SK-N-SH (cell line): ENCODE results near the gene ACTL7A. TPM values are rescaled to one million over a fixed set of nuclear protein-coding genes. Genes with fewer than 3 reads are reported as not detected.
A peak's percentile ranks its signal among the peaks of the same experiment; 100 is the strongest.

Experiments used
- CTCF ChIA-PET: fragments of 300-600, 350-600 bp; formaldehyde crosslinking; extraction: SDS; loops from one replicate; lab custom pipeline; 2021; lab: Yijun Ruan, JAX
- POLR2A ChIA-PET: fragments of 350-600 bp; sonication (Branson Sonifier 250); formaldehyde crosslinking; extraction: SDS; loops from one replicate; lab custom pipeline; 2020; ENCODE audit warnings: antibody characterized with exemption, inconsistent platforms; lab: Yijun Ruan, JAX
- DNase-seq: peaks from one replicate; pipeline ENCODE4 v3.0.0; 2012
- H2AFZ ChIP-seq: fragments of 200-600 bp; sonication (generic); 2 replicates; pipeline ENCODE4 v1.8.1; 2016; ENCODE audit warnings: antibody characterized with exemption, mild to moderate bottlenecking, low read depth
- H3F3A ChIP-seq: fragments of 200-600 bp; sonication (generic); replicated peaks from 2 replicates; pipeline ENCODE3; 2016; ENCODE audit warnings: antibody characterized with exemption, mild to moderate bottlenecking; ENCODE audit not compliant: insufficient read depth
- H3K27ac ChIP-seq, 2 experiments: fragments of 200-500 bp in 1 of 2; fragments of 200-600 bp in 1 of 2; sonication (Bioruptor generic) in 1 of 2; sonication (generic), shearing (Covaris generic) in 1 of 2; 2 replicates each; pipeline versions ENCODE4 v1.5.1 to v1.6.1; 2014 to 2016; ENCODE audit warnings: low read depth in 2 of 2, inconsistent platforms in 1 of 2, low read length in 1 of 2, mild to moderate bottlenecking in 1 of 2, mixed read lengths in 1 of 2
- H3K27me3 ChIP-seq: fragments of 200-600 bp; sonication (generic), shearing (Covaris generic); 2 replicates; pipeline ENCODE4 v1.6.1; 2016; ENCODE audit warnings: mixed run types; ENCODE audit not compliant: insufficient read depth
- H3K36me3 ChIP-seq, 2 experiments: fragments of 200-500 bp in 1 of 2; fragments of 200-600 bp in 1 of 2; sonication (Bioruptor generic) in 1 of 2; sonication (generic) in 1 of 2; replicated peaks in 1 of 2; 2 replicates each; pipeline versions ENCODE3 to v1.5.1; 2014 to 2016; ENCODE audit warnings: low read length in 1 of 2, mild to moderate bottlenecking in 1 of 2; ENCODE audit not compliant: insufficient read depth in 2 of 2, control insufficient read depth in 1 of 2
- H3K4me1 ChIP-seq, 2 experiments: fragments of 200-500 bp in 1 of 2; fragments of 200-600 bp in 1 of 2; sonication (Bioruptor generic) in 1 of 2; sonication (generic), shearing (Covaris generic) in 1 of 2; 2 replicates each; pipeline versions ENCODE4 v1.5.1 to v1.6.1; 2014 to 2016; ENCODE audit warnings: low read depth in 1 of 2, low read length in 1 of 2, mixed run types in 1 of 2; ENCODE audit not compliant: insufficient read depth in 2 of 2, control insufficient read depth in 1 of 2
- H3K4me2 ChIP-seq: fragments of 200-600 bp; sonication (generic), shearing (Covaris generic); 2 replicates; pipeline ENCODE4 v1.6.1; 2017; ENCODE audit warnings: mixed run types
- H3K4me3 ChIP-seq, 2 experiments: fragments of 200-500 bp in 1 of 2; fragments of 200-600 bp in 1 of 2; sonication (Bioruptor generic) in 1 of 2; sonication (generic), shearing (Covaris generic) in 1 of 2; 2 replicates each; pipeline versions ENCODE4 v1.5.1 to v1.8.1; 2014 to 2016; ENCODE audit warnings: low read depth in 2 of 2, inconsistent platforms in 1 of 2, low read length in 1 of 2, mild to moderate bottlenecking in 1 of 2, mixed read lengths in 1 of 2, moderate library complexity in 1 of 2
- H3K79me2 ChIP-seq: fragments of 200-600 bp; sonication (generic); 2 replicates; pipeline ENCODE4 v1.8.1; 2017; ENCODE audit warnings: mild to moderate bottlenecking; ENCODE audit not compliant: insufficient read depth
- H3K9ac ChIP-seq: fragments of 200-600 bp; sonication (generic); 2 replicates; pipeline ENCODE4 v1.6.1; 2017; ENCODE audit warnings: mixed run types
- H3K9me2 ChIP-seq: fragments of 200-600 bp; sonication (generic); 2 replicates; pipeline ENCODE4 v1.6.1; 2017; ENCODE audit warnings: mixed run types
- H3K9me3 ChIP-seq: fragments of 200-600 bp; sonication (generic); 2 replicates; pipeline ENCODE4 v1.6.1; 2017; ENCODE audit warnings: mixed run types, mild to moderate bottlenecking, moderate library complexity
- H4K20me1 ChIP-seq: fragments of 200-600 bp; sonication (generic); 2 replicates; pipeline ENCODE4 v1.6.1; 2017; ENCODE audit warnings: mild to moderate bottlenecking, mixed run types; ENCODE audit not compliant: insufficient read depth
- ELF1 ChIP-seq: IDR thresholded peaks from 2 replicates; pipeline ENCODE4 v1.4.0; 2012
- FOXJ3 ChIP-seq: sonication (generic); formaldehyde crosslinking; IDR thresholded peaks from 2 replicates; pipeline ENCODE4 v1.5.1; 2020; ENCODE audit warnings: mild to moderate bottlenecking, missing genetic modification reagents
- FOXM1 ChIP-seq: IDR thresholded peaks from 2 replicates; pipeline ENCODE4 v1.4.0; 2012; ENCODE audit warnings: low read depth, mild to moderate bottlenecking
- GABPA ChIP-seq: IDR thresholded peaks from 2 replicates; pipeline ENCODE4 v1.4.0; 2012; ENCODE audit warnings: low read depth, mild to moderate bottlenecking
- GATA2 ChIP-seq: sonication (generic); formaldehyde crosslinking; IDR thresholded peaks from 2 replicates; pipeline ENCODE4 v1.5.0; 2020; ENCODE audit warnings: mild to moderate bottlenecking, missing genetic modification reagents
- MEF2A ChIP-seq: IDR thresholded peaks from 2 replicates; pipeline ENCODE4 v1.4.0; 2012; ENCODE audit warnings: low read depth, borderline replicate concordance
- NFIC ChIP-seq: IDR thresholded peaks from 2 replicates; pipeline ENCODE4 v1.4.0; 2012; ENCODE audit warnings: borderline replicate concordance
- NRF1 ChIP-seq: IDR thresholded peaks from 2 replicates; pipeline ENCODE4 v1.6.1; 2012; ENCODE audit warnings: low read depth, mild to moderate bottlenecking, low read length
- POLR2AphosphoS5 ChIP-seq: IDR thresholded peaks from 2 replicates; pipeline ENCODE4 v1.6.1; 2012; ENCODE audit warnings: low read depth, low read length
- SIN3A ChIP-seq: IDR thresholded peaks from 2 replicates; pipeline ENCODE4 v1.6.1; 2012; ENCODE audit warnings: low read depth, mild to moderate bottlenecking, low read length, moderate library complexity, borderline replicate concordance
- SMC3 ChIP-seq: IDR thresholded peaks from 2 replicates; pipeline ENCODE4 v1.6.1; 2012; ENCODE audit warnings: low read depth, low read length, improper control_type of control experiment
- TCF12 ChIP-seq: IDR thresholded peaks from 2 replicates; pipeline ENCODE4 v1.4.0; 2012
- WGBS: methylation state at CpG from one replicate; pipeline ENCODE4 v1.1.6; 2017; ENCODE audit warnings: low lambda C conversion rate; 5-methylcytosine and 5-hydroxymethylcytosine counted together
- polyA plus RNA-seq, 3 experiments: library from polyadenylated mRNA; depleted of rRNA; stranded (reverse); fragments of >200 nt; gene quantifications; 2 replicates each; pipeline ENCODE4 v1.2.3, GENCODE V29; 2012
- TF ChIP-seq, protein P1 (sequence below): IDR thresholded peaks from 2 replicates; pipeline ENCODE4 v1.6.1; 2012; ENCODE audit warnings: mild to moderate bottlenecking, low read depth, low read length, moderate library complexity
- TF ChIP-seq, protein P2 (sequence below): fragments of 150-350 bp; IDR thresholded peaks from 2 replicates; pipeline ENCODE4 v1.6.1; 2016; ENCODE audit warnings: mild to moderate bottlenecking, low read depth, low read length
- TF ChIP-seq, protein P3 (sequence below): IDR thresholded peaks from 2 replicates; pipeline ENCODE4 v1.4.0; 2012; ENCODE audit warnings: low read depth, borderline replicate concordance
- TF ChIP-seq, protein P4 (sequence below): IDR thresholded peaks from 2 replicates; pipeline ENCODE4 v1.4.0; 2012; ENCODE audit warnings: low read depth

ACTL7A gene
- polyA plus RNA-seq, 1 of the 3 experiments (the other 2 are of a cell fraction) = not detected

- TF ChIP-seq, protein P1, sequence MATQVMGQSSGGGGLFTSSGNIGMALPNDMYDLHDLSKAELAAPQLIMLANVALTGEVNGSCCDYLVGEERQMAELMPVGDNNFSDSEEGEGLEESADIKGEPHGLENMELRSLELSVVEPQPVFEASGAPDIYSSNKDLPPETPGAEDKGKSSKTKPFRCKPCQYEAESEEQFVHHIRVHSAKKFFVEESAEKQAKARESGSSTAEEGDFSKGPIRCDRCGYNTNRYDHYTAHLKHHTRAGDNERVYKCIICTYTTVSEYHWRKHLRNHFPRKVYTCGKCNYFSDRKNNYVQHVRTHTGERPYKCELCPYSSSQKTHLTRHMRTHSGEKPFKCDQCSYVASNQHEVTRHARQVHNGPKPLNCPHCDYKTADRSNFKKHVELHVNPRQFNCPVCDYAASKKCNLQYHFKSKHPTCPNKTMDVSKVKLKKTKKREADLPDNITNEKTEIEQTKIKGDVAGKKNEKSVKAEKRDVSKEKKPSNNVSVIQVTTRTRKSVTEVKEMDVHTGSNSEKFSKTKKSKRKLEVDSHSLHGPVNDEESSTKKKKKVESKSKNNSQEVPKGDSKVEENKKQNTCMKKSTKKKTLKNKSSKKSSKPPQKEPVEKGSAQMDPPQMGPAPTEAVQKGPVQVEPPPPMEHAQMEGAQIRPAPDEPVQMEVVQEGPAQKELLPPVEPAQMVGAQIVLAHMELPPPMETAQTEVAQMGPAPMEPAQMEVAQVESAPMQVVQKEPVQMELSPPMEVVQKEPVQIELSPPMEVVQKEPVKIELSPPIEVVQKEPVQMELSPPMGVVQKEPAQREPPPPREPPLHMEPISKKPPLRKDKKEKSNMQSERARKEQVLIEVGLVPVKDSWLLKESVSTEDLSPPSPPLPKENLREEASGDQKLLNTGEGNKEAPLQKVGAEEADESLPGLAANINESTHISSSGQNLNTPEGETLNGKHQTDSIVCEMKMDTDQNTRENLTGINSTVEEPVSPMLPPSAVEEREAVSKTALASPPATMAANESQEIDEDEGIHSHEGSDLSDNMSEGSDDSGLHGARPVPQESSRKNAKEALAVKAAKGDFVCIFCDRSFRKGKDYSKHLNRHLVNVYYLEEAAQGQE = no peak
- TF ChIP-seq NRF1 = no peak
- TF ChIP-seq POLR2AphosphoS5 = no peak
Observed at GRCh38 chr9:108815156-108815555, 46.9 kb upstream of the ACTL7A start (continued).

- H3F3A ChIP-seq = no peaks in the 10 kb centered on the region
- H2AFZ ChIP-seq = 0 out of 2 replicates have a peak overlapping the region, but pooled peaks have one; percentile 16
- no peak overlapping the region for H3K27ac ChIP-seq
- POLR2A ChIA-PET = no interaction called here
- no peaks in the 10 kb centered on the region for H3K79me2 ChIP-seq
- no peaks in the 10 kb centered on the region for H4K20me1 ChIP-seq
- DNase-seq = no peak
- peaks cover 15% of the 10 kb centered on the region; the same call in 1 of the 2 replicates for H3K27me3 ChIP-seq
- H3K4me1 ChIP-seq = no peaks in the 10 kb centered on the region
- H3K4me2 ChIP-seq = no peak overlapping the region
- WGBS = 45% methylated on average over 10 of the region's 10 CpGs
- no peak overlapping the region for H3K9ac ChIP-seq
- CTCF ChIA-PET = no interaction called here
- H3K9me2 ChIP-seq = no peaks in the 10 kb centered on the region
- H3K4me3 ChIP-seq = no peak overlapping the region
- TF ChIP-seq ELF1 = no peak
- no peak for TF ChIP-seq MEF2A
- TF ChIP-seq, all 33 proteins: peak for 0
- no peaks in the 10 kb centered on the region for H3K36me3 ChIP-seq
- H3K9me3 ChIP-seq = no peaks in the 10 kb centered on the region
Observed at GRCh38 chr9:108816037-108816436, 46.0 kb upstream of the ACTL7A start.

DNA sequence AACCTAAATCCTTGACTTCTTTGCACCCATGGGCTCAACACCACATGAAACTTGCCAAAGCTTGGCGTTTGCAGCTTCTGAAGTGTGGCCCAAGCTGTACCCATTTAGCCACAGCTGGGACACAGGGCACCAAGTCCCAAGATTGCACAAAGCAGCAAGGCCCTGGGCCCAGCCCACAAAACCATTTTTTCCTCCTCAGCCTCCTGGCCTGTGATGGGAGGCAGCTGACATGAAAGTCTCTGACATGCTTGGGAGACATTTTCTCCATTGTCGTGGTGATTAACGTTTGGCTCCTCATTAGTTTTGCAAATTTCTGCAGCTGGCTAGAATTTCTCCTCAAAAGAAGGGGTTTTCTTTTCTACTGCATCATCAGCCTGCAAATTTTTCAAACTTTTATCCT is 38.2 kb upstream of the ACTL7A start:
- Histone ChIP-seq H3K79me2 (no peaks in the 10 kb centered on the region), H4K20me1 (no peaks in the 10 kb centered on the region), H3K27me3 (no peaks in the 10 kb centered on the region; the same call in 1 of the 2 replicates), H3K9me3 (no peaks in the 10 kb centered on the region), H3K4me2 (no peak overlapping the region), H3K4me1 (no peaks in the 10 kb centered on the region), H3K9ac (no peak overlapping the region), H3K9me2 (no peaks in the 10 kb centered on the region), H3F3A (no peaks in the 10 kb centered on the region), H3K4me3 (no peak overlapping the region), H3K27ac (no peak overlapping the region), H2AFZ (no peak overlapping the region), H3K36me3 (no peaks in the 10 kb centered on the region)
- POLR2A ChIA-PET = no interaction called here
- DNase-seq = no peak
- WGBS = 5% methylated on average over 3 of the region's 3 CpGs
- CTCF ChIA-PET = no interaction called here
- TF ChIP-seq POLR2AphosphoS5 (no peak), FOXJ3 (no peak), SIN3A (no peak), NFIC (no peak), GATA2 (no peak), ELF1 (no peak), GABPA (no peak), TCF12 (no peak), FOXM1 (no peak), SMC3 (no peak)
- TF ChIP-seq, protein P2, sequence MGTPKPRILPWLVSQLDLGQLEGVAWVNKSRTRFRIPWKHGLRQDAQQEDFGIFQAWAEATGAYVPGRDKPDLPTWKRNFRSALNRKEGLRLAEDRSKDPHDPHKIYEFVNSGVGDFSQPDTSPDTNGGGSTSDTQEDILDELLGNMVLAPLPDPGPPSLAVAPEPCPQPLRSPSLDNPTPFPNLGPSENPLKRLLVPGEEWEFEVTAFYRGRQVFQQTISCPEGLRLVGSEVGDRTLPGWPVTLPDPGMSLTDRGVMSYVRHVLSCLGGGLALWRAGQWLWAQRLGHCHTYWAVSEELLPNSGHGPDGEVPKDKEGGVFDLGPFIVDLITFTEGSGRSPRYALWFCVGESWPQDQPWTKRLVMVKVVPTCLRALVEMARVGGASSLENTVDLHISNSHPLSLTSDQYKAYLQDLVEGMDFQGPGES = no peak
- TF ChIP-seq, protein P3, sequence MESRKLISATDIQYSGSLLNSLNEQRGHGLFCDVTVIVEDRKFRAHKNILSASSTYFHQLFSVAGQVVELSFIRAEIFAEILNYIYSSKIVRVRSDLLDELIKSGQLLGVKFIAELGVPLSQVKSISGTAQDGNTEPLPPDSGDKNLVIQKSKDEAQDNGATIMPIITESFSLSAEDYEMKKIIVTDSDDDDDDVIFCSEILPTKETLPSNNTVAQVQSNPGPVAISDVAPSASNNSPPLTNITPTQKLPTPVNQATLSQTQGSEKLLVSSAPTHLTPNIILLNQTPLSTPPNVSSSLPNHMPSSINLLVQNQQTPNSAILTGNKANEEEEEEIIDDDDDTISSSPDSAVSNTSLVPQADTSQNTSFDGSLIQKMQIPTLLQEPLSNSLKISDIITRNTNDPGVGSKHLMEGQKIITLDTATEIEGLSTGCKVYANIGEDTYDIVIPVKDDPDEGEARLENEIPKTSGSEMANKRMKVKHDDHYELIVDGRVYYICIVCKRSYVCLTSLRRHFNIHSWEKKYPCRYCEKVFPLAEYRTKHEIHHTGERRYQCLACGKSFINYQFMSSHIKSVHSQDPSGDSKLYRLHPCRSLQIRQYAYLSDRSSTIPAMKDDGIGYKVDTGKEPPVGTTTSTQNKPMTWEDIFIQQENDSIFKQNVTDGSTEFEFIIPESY = no peak
- TF ChIP-seq, protein P4, sequence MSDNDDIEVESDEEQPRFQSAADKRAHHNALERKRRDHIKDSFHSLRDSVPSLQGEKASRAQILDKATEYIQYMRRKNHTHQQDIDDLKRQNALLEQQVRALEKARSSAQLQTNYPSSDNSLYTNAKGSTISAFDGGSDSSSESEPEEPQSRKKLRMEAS = no peak
